ENCODE measurements around the gene OLA1.

DNA sequence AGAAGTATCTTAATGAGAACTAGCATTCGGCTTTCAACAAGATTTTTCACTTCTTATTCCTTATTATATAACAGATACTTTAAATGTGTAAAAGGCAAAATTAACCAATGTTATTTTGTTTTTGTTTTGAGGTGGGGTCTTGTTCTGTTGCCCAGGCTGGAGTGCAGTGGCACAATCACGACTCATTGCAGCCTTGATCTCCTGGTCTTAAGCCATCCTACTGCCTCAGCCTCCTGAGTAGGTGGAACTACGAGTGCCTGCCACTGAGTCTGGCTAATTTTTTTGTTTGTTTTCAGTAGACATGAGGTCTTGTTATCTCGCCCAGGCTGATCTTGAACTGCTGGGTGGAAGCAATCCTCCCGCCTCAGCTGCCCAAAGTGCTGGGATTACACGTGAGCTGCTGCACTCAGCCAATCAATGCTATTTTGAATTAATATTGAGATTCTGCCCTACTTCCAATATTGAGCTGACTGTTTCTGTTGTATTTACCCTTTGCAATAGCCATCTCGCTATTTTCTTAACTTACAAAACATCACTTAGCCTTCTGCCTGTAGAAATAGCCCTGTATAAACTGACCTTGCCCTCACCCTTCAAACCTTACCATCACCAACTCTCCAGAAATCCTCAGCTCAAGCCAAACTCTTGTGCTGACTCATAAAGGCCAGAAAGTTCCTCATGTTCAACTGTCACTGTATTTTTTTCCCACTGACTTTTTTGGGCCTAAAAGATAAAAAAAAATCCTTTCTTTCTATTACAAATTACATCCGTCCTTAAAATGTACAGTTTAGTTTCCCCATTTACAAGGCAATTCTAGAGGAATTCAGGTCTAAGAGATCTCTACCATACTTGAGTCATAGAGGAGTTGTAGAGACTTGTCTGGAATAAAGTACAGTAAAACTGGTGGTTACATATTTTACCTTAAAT is 94.3 kb downstream of the OLA1 start:
- TF ChIP-seq POLR2A (conservative IDR thresholded peaks at IDR 0.05) = no peak
- TF ChIP-seq, protein P1, sequence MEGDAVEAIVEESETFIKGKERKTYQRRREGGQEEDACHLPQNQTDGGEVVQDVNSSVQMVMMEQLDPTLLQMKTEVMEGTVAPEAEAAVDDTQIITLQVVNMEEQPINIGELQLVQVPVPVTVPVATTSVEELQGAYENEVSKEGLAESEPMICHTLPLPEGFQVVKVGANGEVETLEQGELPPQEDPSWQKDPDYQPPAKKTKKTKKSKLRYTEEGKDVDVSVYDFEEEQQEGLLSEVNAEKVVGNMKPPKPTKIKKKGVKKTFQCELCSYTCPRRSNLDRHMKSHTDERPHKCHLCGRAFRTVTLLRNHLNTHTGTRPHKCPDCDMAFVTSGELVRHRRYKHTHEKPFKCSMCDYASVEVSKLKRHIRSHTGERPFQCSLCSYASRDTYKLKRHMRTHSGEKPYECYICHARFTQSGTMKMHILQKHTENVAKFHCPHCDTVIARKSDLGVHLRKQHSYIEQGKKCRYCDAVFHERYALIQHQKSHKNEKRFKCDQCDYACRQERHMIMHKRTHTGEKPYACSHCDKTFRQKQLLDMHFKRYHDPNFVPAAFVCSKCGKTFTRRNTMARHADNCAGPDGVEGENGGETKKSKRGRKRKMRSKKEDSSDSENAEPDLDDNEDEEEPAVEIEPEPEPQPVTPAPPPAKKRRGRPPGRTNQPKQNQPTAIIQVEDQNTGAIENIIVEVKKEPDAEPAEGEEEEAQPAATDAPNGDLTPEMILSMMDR (IDR thresholded peaks at IDR 0.05 in 2 of 3, conservative IDR thresholded peaks at IDR 0.05 in 1 of 3; ENCODE audit: insufficient read depth in 2 of 3, low read depth in 1 of 3, low read length in 3 of 3) = no peak
- TF ChIP-seq ZFX (CRISPR knock-in tag; IDR thresholded peaks at IDR 0.05) = no peak
- TF ChIP-seq BACH1 (tag; IDR thresholded peaks at IDR 0.05) = no peak
- no peak for TF ChIP-seq POLR2AphosphoS2 (IDR thresholded peaks at IDR 0.05; ENCODE audit: low read length)
- TF ChIP-seq SMARCC2 (IDR thresholded peaks at IDR 0.05; ENCODE audit: low read depth) = no peak

Data from K562 (cell line).